HEK293T (cell line): ENCODE measurements around the gene STK4.

Experiments used
- FOXA1 ChIP-seq: fragments of 450-650 bp; IDR thresholded peaks from 2 replicates; pipeline ENCODE4 v1.6.1; 2016; ENCODE audit warnings: mild to moderate bottlenecking
- FOXK2 ChIP-seq: fragments of 450-650 bp; IDR thresholded peaks from 2 replicates; pipeline ENCODE4 v1.6.1; 2016; ENCODE audit warnings: mild to moderate bottlenecking
- L3MBTL2 ChIP-seq: fragments of 450-650 bp; conservative IDR thresholded peaks from 2 replicates; pipeline ENCODE4 v1.6.1; 2016; ENCODE audit warnings: mild to moderate bottlenecking
- LEF1 ChIP-seq: fragments of 450-650 bp; IDR thresholded peaks from 2 replicates; pipeline ENCODE4 v1.6.1; 2017; ENCODE audit warnings: mild to moderate bottlenecking, borderline replicate concordance
- TARDBP ChIP-seq: fragments of 450-650 bp; IDR thresholded peaks from 2 replicates; pipeline ENCODE4 v1.6.1; 2016
- ZNF384 ChIP-seq: fragments of 450-650 bp; IDR thresholded peaks from 2 replicates; pipeline ENCODE4 v1.6.1; 2016

DNA sequence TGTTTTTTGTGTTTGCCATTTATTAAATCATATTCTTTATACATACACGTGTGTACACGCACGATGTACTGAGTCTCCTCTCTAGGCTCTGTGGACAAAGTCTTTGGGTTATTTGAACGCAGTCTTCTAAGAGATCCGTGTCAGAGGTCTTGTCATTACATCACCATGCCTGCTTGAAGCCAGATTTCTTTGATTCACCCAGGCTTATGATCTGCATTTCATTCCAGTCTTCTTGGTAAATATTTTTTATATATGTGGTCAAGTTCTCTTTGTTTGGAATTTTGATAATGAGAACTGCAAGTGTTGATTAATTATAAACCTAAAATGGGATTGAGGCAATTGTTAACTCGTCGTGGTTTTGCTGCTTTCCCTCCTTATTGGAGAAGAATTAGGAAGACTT, 100.1 kb downstream of the STK4 start:
- no peak for TF ChIP-seq L3MBTL2
- no peak for TF ChIP-seq ZNF384
- TF ChIP-seq FOXA1, result no peak
- TF ChIP-seq LEF1, result no peak
- TF ChIP-seq FOXK2, result no peak
- no peak for TF ChIP-seq TARDBP
